GM21423 (cell line): ENCODE results near the gene ADARB1.
"Not testable (repeated sequence)": the region's sequence is repeated elsewhere in the genome, so short reads cannot be mapped to it uniquely, and the experiment has no call there.

Experiments used
- ATAC-seq: cut with Tn5 transposase; IDR thresholded peaks from one replicate; pipeline ENCODE4 v1.9.1; 2021; ENCODE audit warnings: mild to moderate bottlenecking, moderate library complexity; ENCODE audit not compliant: unreplicated experiment

Gene ADARB1

GRCh38 chr21:45131537-45131999, 57.2 kb downstream of the ADARB1 start:
- ATAC-seq: no peak

- no peak for ATAC-seq
Observed at GRCh38 chr21:45132841-45133573, 58.6 kb downstream of the ADARB1 start.

- ATAC-seq: not testable (repeated sequence)
Observed at GRCh38 chr21:45133574-45134278, 59.3 kb downstream of the ADARB1 start.

- no peak for ATAC-seq
Observed at GRCh38 chr21:45134279-45135076, 60.1 kb downstream of the ADARB1 start.

- ATAC-seq: no peak
Observed at GRCh38 chr21:45135122-45135521, 60.7 kb downstream of the ADARB1 start.

GRCh38 chr21:45135868-45136267, 61.5 kb downstream of the ADARB1 start:
- no peak for ATAC-seq

- ATAC-seq: no peak
Observed at GRCh38 chr21:45136500-45136899, 62.1 kb downstream of the ADARB1 start.

- no peak for ATAC-seq
Observed at GRCh38 chr21:45136927-45137611, 62.7 kb downstream of the ADARB1 start.

GRCh38 chr21:45137612-45137937, 63.2 kb downstream of the ADARB1 start:
- no peak for ATAC-seq

GRCh38 chr21:45138199-45139002, 64.0 kb downstream of the ADARB1 start:
- ATAC-seq: no peak

- not testable (repeated sequence) for ATAC-seq
Observed at GRCh38 chr21:45139003-45139360, 64.6 kb downstream of the ADARB1 start.

GRCh38 chr21:45139473-45139872, 65.1 kb downstream of the ADARB1 start:
- no peak for ATAC-seq

GRCh38 chr21:45140346-45140940, 66.1 kb downstream of the ADARB1 start:
- no peak for ATAC-seq

- ATAC-seq: not testable (repeated sequence)
Observed at GRCh38 chr21:45140944-45141343, 66.6 kb downstream of the ADARB1 start.

- ATAC-seq: no peak
Observed at GRCh38 chr21:45141507-45141906, 67.1 kb downstream of the ADARB1 start.

GRCh38 chr21:45142469-45143308, 68.3 kb downstream of the ADARB1 start:
- ATAC-seq: no peak

GRCh38 chr21:45143855-45144254, 69.5 kb downstream of the ADARB1 start:
- no peak for ATAC-seq

GRCh38 chr21:45145146-45145545, 70.8 kb downstream of the ADARB1 start:
- no peak for ATAC-seq

GRCh38 chr21:45145846-45146245, 71.5 kb downstream of the ADARB1 start:
- ATAC-seq: not testable (repeated sequence)
